Hematopoietic multipotent progenitor cell (in vitro differentiated cells): ENCODE results near the gene ADCK1. TPM values are rescaled to one million over a fixed set of nuclear protein-coding genes. Genes with fewer than 3 reads are reported as not detected.
"Not testable (repeated sequence)": the region's sequence is repeated elsewhere in the genome, so short reads cannot be mapped to it uniquely, and the experiment has no call there.

Source experiments
- DNase-seq, 3 donors: peaks; one replicate each; pipeline ENCODE4 v3.0.0-alpha.2; 2011 to 2015; ENCODE audit warnings: low read depth in 2 of 3, low spot score in 2 of 3
- total RNA-seq: library from RNA; depleted of rRNA; stranded (reverse); fragments of >200 nt; gene quantifications from one replicate; pipeline ENCODE4 v1.2.3, GENCODE V29; 2012

ADCK1 gene
- total RNA-seq, 1 donor, result 6.7 TPM

- no peak for DNase-seq
These were observed 92.5 kb downstream of the ADCK1 start for GRCh38 chr14:77892381-77892871.

DNA sequence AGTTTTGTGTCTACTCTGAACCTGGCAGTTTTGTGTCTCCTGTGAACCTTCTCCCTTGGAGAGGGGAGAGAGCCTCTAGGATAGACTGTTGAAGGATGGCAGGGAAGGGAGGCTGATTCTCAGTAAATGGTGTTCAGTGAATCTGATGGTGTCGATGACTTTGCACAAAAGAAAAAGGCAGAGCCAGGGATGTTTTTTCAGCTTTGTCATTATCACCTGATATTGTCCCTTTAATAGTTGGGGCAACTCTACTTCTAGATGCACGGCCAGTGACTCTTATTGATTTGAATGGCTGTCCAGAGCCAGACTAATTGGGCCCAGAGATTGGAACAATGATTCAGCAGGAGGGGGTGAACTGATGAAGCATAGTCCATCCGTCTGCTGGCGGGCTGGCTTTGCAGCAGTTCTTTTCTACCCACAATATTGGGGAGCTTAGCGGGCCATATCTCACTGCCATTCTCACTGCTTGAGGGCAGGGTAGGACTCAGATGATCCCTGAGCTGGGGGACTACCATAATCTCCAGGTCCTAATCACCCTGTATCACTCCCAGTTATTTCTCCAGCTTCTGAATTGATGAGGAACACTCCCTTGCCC lies 93.1 kb downstream of the ADCK1 start:
- DNase-seq, result no peak

DNA sequence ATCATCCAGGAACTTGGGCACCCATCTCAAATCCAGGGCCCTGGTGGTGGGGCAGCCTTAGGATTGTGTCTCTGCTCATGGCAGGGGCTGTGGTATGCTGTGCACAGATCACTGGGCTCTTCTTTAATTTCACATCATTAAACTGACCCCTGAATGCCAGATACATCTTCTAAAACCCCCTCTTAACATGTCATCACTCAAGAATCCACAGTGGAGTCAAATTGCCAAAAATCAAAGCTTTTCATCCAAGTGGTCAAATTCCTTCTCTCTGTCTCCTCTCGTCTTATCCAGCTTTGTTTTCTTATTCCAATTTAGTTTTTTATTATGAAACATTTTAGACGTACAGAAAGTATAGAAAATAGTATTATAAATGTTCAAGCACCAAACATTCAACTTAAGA lies 97.5 kb downstream of the ADCK1 start:
- DNase-seq, result no peak

GRCh38 chr14:77902811-77903210 lies 102.9 kb downstream of the ADCK1 start:
- no peak for DNase-seq

DNA sequence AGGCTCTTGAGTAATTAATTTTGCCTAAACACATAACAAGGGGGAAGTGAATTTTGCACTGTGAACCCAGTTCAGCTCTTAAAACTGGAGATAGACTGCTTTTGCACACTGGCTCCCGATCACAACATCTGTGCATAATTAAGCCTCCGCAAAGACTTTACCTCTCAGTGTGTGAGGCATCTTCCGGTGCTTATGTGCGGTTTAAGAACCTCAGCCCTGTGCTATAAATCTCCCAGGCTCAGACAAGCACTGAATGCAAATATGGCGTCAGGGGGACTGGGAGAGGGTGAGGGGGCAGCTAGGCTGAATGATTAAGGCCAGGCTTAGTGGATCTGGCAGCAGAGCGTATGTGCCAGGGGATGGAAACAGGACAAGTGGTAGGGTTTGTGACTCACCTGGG lies 103.3 kb downstream of the ADCK1 start:
- DNase-seq, result peak in 2 of 3 donors; percentile 15 to 53

DNA sequence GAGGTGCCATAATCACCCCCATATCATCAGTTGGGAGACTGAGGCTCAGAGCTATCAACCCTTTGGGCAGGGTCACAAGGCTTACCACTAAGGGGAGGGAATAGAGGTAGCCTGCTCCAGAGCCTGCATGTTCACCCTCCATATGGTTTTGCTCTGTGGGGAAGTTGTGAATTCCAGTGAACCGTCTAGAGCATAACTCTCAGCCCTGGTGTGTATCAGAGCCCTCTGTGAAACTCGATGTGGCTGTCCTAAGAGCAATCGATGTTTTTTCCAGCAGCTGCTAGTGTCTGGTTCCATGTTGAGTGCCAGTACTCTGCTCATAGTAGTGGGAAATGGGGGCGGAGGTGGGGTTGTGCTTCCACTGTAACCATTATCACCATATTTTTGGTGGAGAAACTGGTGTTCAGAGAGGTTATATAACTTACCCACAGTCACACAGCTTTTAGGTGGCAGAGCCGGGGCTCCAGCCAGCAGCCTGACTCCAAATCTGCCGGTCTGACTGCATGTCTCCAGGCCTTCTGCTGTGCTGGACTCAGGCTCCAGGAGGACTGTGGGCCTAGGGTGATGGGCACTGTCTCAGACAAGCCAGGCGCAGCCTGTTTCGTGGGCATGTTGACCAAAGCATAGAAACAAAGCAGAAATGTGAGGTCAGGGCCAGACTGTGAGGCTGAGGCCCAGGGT lies 104.2 kb downstream of the ADCK1 start:
- no peak for DNase-seq

DNA sequence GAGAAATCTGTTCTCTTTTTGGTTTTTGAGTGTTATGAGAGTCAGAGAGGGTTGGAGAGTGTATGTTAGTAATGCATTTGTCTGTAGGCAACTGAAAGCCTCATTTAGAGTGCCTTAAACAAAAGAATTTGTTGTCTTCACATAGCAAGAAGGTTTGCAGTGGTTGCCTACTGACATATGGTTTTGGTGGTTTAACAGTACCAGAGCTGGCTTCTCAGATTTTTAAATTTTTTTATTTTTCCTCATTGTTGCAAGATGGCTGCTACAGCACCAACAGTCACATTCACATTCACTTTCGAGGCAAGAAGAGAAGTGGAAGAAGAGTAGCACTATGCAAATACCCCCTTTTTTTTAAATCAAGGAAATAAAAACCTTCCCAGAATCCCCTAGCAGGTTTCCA lies 106.5 kb downstream of the ADCK1 start:
- DNase-seq, result no peak

DNA sequence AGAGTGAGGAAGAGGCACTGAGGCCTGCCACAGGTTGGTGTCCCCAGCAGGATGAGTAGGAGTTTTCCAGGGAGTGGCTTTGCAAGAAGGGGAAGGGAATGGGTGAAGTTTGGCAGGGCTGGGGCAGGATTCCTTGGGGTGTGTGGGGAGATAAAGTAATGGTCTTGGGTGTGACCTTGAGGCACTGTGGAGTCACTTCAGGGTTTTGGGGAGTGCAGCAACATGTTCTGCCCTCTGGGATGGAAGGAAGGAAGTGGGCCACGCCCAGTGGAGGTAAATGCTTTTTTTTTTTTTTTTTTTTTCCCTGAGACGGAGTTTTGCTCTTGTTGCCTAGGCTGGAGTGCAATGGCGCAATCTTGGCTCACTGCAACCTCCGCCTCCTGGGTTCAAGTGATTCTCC lies 108.9 kb downstream of the ADCK1 start:
- no peak for DNase-seq

- no peak for DNase-seq
These were observed 110.0 kb downstream of the ADCK1 start for GRCh38 chr14:77909911-77910310.

- no peak for DNase-seq
These were observed 110.6 kb downstream of the ADCK1 start for GRCh38 chr14:77910506-77910905.

- DNase-seq, result no peak
These were observed 111.4 kb downstream of the ADCK1 start for GRCh38 chr14:77911356-77911755.

DNA sequence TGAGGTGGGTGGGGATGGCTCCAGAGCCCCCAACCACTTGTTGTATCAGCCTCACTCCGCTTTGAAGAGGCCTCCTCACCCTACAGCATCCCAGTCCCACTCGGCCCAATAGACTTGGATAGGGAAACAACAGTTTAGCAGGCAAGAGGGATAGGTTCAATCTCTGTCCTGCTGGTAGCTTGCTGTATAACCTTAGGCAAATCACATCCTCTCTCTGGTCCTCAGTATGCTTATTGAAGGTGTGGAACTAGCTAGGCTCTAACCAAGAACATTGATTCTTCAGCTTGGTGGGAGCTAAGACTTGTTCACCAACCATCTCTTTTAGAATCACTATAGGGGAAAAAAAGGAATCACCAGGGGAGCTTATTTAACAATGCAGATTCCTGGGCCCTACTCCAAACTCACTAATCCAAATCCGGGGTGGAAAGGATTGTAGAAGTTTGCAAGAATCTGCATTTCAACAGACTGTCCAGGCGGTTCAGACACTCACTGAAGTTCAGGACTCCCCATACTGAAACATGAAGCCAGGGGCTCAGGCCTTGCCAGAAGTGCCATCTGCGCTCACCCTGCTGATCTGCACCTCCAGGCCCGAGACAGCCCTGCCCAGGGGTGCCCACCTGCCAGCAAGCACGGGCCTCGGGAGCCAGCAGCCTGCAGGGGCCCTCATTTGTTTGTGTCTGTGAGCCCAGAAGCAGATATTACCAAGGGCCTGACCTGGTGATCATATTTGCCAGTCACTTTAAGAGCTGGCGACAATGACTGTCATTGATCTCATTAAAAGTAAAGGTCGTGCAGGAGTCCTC lies 113.0 kb downstream of the ADCK1 start:
- no peak for DNase-seq

DNA sequence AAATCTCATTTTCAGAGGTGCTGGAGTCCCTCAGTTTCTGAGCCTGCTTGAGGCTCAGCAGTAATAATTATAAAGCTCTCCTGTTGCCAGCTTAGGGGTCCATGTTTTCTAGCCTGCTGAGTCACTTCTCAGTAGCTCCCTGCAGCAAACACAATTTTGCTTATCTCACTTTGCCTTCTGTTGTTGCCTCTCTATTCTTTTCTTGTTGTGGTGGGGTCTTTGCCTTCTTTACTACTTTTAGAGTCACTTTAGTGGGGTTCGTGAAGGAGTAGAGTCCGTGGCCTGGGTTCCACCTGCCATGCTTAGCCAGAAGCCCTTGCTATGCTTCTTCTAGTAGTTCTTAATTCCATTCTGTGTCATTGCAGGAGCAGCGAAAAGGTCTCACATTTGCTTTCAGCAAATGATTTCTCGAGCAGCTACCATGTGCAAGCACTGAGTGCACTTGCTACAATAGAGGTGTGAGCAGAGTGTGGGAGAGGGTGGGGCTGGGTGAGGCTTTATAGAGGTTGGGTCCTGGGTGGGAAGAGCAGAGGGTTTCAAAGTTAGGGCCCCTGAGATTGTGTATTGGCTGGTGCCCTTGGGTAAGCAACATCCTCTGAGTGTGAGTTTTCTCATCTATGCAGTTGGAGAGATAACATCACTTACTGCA lies 114.3 kb downstream of the ADCK1 start:
- peak in 2 of 3 donors; percentile 30 to 66 for DNase-seq

DNA sequence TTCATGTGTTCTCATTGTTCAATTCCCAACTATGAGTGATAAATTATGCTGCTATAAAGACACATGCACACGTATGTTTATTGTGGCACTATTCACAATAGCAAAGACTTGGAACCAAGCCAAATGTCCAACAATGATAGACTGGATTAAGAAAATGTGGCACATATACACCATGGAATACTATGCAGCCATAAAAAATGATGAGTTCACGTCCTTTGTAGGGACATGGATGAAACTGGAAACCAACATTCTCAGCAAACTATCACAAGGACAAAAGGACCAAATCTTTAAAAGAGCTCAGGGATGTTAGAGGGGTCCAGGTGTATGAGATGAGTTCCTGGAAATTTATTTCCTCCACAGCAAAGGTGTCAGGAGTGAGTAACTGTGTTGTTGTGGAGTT lies 115.5 kb downstream of the ADCK1 start:
- DNase-seq, result not testable (repeated sequence)

GRCh38 chr14:77917491-77918201 lies 117.7 kb downstream of the ADCK1 start:
- DNase-seq, result no peak

DNA sequence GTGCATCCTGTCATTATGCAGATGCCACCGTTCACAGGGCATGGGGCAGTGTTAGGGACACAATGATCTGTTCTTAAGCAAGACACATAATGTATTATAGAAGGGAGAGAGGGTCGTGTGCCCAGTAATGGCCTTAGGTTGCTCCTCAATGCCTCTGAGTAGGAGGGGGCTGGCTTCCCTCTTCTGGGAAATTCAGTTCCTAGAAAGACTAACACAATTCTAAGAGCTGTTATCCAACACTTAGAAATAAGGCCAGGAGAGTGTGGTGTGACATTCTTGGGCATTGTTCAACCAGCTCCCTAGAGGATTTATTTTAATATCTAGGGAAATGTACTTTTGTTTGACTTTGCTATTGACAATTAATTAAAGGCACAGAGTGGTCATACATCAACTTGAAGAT lies 118.5 kb downstream of the ADCK1 start:
- DNase-seq, result no peak

- no peak for DNase-seq
These were observed 120.4 kb downstream of the ADCK1 start for GRCh38 chr14:77920312-77920711.

DNA sequence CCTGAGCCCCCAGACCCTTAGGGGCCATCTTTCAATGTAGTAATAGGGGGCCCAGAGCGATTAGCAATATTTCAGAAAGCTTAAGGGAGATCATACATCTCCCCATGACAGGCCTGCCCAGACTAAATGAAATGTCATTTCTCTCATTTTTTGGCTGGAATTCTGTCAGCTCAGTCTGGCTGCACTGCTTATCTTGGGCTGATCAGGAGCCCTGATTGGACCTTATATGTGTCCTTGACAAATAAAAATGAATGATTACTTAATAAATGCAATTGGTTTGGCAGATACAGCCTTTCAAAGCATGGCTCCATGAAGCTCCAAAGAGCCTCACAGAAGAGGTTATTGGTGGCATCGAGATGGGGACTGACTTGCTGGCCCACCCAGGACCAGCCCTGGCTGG lies 121.9 kb downstream of the ADCK1 start:
- DNase-seq, result no peak

DNA sequence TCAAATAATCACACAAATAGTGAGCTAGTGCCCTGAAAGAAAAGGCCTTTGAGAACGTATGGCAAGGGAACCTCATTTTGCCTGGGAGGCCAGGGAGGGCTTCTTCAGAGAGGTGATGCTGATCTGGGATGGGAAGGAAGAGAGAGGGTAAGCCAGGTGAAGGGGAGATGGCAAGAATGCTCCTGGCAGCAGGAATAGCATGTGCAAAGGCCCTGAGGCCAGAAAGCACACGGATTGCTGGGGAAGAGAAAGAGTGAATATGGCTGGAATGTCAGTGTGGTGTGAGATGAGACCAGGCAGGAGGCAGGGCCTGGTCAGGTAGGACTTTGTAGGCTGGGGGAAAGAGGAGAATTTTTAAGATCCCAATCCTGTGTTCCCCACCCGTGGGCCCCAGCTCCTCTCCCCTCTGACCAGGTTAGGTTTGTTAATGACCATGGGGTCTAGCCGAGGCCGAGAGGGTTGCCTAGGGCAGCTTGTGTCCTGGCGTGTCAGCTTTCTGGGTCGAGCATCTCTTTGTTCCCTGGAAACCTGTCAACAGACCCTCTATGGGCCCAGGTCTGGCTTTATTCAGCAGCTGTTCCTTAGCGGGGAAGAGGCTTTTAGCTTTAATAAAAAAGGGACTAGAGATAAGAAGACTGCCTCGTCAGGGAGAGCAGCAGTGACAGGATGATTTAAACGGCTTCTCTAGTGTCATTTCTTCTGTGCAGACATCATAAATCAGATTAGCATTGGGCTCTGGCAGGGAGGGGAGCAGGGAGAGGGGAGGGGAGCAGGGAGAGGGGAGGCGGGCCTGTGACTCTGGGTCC lies 123.4 kb downstream of the ADCK1 start:
- DNase-seq, result peak in 1 of 3 donors; percentile 16
